ENCODE data around the gene TPGS1.

The TPGS1 gene

GRCh38 chr19:494171-495080 lies 12.9 kb upstream of the TPGS1 start:
- no peak overlapping the region for H3K27ac ChIP-seq
- no peak for DNase-seq (ENCODE audit: low read depth, low spot score)

- no peak for DNase-seq (ENCODE audit: low read depth, low spot score)
- no peak overlapping the region for H3K27ac ChIP-seq
These were observed 12.3 kb upstream of the TPGS1 start for GRCh38 chr19:495081-495401.

GRCh38 chr19:495402-496111 lies 11.7 kb upstream of the TPGS1 start:
- no peak for DNase-seq (ENCODE audit: low read depth, low spot score)
- no peak overlapping the region for H3K27ac ChIP-seq

GRCh38 chr19:496112-496665 lies 11.1 kb upstream of the TPGS1 start, which contains the start of gene MADCAM1:
Gene MADCAM1 (plus strand): TSS chr19:496486. CDS start chr19:496500, 14 bp downstream.
- DNase-seq (ENCODE audit: low read depth, low spot score) = no peak
- no peak within 1 kb of the TSS for H3K27ac ChIP-seq

GRCh38 chr19:496986-497385 lies 10.3 kb upstream of the TPGS1 start:
- DNase-seq (ENCODE audit: low read depth, low spot score) = no peak
- H3K27ac ChIP-seq = no peak overlapping the region

GRCh38 chr19:497491-497868 lies 9.8 kb upstream of the TPGS1 start:
- no peak overlapping the region for H3K27ac ChIP-seq
- no peak for DNase-seq (ENCODE audit: low read depth, low spot score)

- no peak for DNase-seq (ENCODE audit: low read depth, low spot score)
- H3K27ac ChIP-seq = no peak overlapping the region
These were observed 9.3 kb upstream of the TPGS1 start for GRCh38 chr19:497869-498510.

- DNase-seq (ENCODE audit: low read depth, low spot score) = no peak
- no peak overlapping the region for H3K27ac ChIP-seq
These were observed 8.8 kb upstream of the TPGS1 start for GRCh38 chr19:498511-498891.

GRCh38 chr19:498977-499623 lies 8.2 kb upstream of the TPGS1 start:
- no peak overlapping the region for H3K27ac ChIP-seq
- DNase-seq (ENCODE audit: low read depth, low spot score) = no peak

GRCh38 chr19:501646-502045 lies 5.7 kb upstream of the TPGS1 start:
- no peak overlapping the region for H3K27ac ChIP-seq
- no peak for DNase-seq (ENCODE audit: low read depth, low spot score)

GRCh38 chr19:504616-505015 lies 2.7 kb upstream of the TPGS1 start:
- no peak for DNase-seq (ENCODE audit: low read depth, low spot score)
- H3K27ac ChIP-seq = no peak overlapping the region

- H3K27ac ChIP-seq = peak overlapping the region; percentile 90
- no peak for DNase-seq (ENCODE audit: low read depth, low spot score)
These were observed 652 bp upstream of the TPGS1 start for GRCh38 chr19:506404-507285.

- H3K27ac ChIP-seq = no peak overlapping the region
- no peak for DNase-seq (ENCODE audit: low read depth, low spot score)
These were observed 1.2 kb downstream of the TPGS1 start for GRCh38 chr19:508204-509150.

GRCh38 chr19:510606-511100 lies 3.4 kb downstream of the TPGS1 start:
- DNase-seq (ENCODE audit: low read depth, low spot score) = no peak
- peak overlapping the region; percentile 51 for H3K27ac ChIP-seq

- peak overlapping the region; percentile 51 for H3K27ac ChIP-seq
- no peak for DNase-seq (ENCODE audit: low read depth, low spot score)
These were observed 4.0 kb downstream of the TPGS1 start for GRCh38 chr19:511101-511851.

- DNase-seq (ENCODE audit: low read depth, low spot score) = no peak
- H3K27ac ChIP-seq = no peak overlapping the region
These were observed 5.5 kb downstream of the TPGS1 start for GRCh38 chr19:512547-513365.

Measured in epithelial cell of prostate (primary cell).